K562 (cell line): ENCODE results near the gene PNPLA2. TPM values are rescaled to one million over a fixed set of nuclear protein-coding genes. Genes with fewer than 3 reads are reported as not detected.

ENCODE experiments used
- AFF1 ChIP-seq, 2 experiments: fragments of 450-650 bp; IDR thresholded peaks; 2 replicates each; pipeline ENCODE4 v1.6.1; 2018; ENCODE audit warnings: mild to moderate bottlenecking in 2 of 2, low read depth in 1 of 2; ENCODE audit not compliant: partially characterized antibody in 2 of 2
- CCAR2 ChIP-seq: fragments of 200-400 bp; formaldehyde crosslinking; IDR thresholded peaks from 2 replicates; pipeline ENCODE4 v1.6.1; 2017; ENCODE audit warnings: mild to moderate bottlenecking, low read depth, low read length
- E2F6 ChIP-seq, 2 experiments: IDR thresholded peaks; 2 replicates each; pipeline ENCODE4 v1.6.1; 2011; ENCODE audit warnings: borderline replicate concordance in 1 of 2, control low read depth in 1 of 2, low read depth in 1 of 2, low read length in 1 of 2, mild to moderate bottlenecking in 1 of 2, mixed read lengths in 1 of 2, moderate library complexity in 1 of 2; ENCODE audit not compliant: insufficient read depth in 1 of 2, insufficient read length in 1 of 2, poor library complexity in 1 of 2, severe bottlenecking in 1 of 2; ENCODE audit errors: extremely low read depth in 1 of 2
- GMEB1 ChIP-seq: fragments of 250-450 bp; sonication (Bioruptor Pico); IDR thresholded peaks from 2 replicates; pipeline ENCODE4 v1.4.0; 2020; ENCODE audit warnings: mild to moderate bottlenecking
- HNRNPLL ChIP-seq: fragments of 200-400 bp; formaldehyde crosslinking; IDR thresholded peaks from 2 replicates; pipeline ENCODE4 v1.6.1; 2017; ENCODE audit warnings: low read length, low read depth, mild to moderate bottlenecking; ENCODE audit not compliant: poor library complexity, severe bottlenecking
- MTA3 ChIP-seq: fragments of 450-650 bp; formaldehyde crosslinking; IDR thresholded peaks from 2 replicates; pipeline ENCODE4 v1.6.1; 2017; ENCODE audit warnings: mild to moderate bottlenecking, borderline replicate concordance
- NFIC ChIP-seq: fragments of 450-650 bp; IDR thresholded peaks from 2 replicates; pipeline ENCODE4 v1.6.1; 2017; ENCODE audit warnings: mild to moderate bottlenecking, inconsistent platforms
- RUNX1 ChIP-seq: sonication (generic); IDR thresholded peaks from 2 replicates; pipeline ENCODE4 v1.6.1; 2016; ENCODE audit warnings: antibody characterized with exemption, low read depth
- SREBF1 ChIP-seq: fragments of 150-350 bp; IDR thresholded peaks from 2 replicates; pipeline ENCODE4 v1.6.1; 2014; ENCODE audit warnings: antibody characterized with exemption, low read depth, low read length, borderline replicate concordance
- THAP12 ChIP-seq: fragments of 250-450 bp; sonication (Bioruptor Pico); IDR thresholded peaks from 2 replicates; pipeline ENCODE4 v1.9.0; 2021; ENCODE audit warnings: mild to moderate bottlenecking, inconsistent platforms
- TRIM24 ChIP-seq, 2 experiments: fragments of 450-650 bp; IDR thresholded peaks; 2 replicates each; pipeline ENCODE4 v1.6.1; 2016
- ZBTB9 ChIP-seq: fragments of 450-650 bp; formaldehyde crosslinking; IDR thresholded peaks from 2 replicates; pipeline ENCODE4 v1.4.0; 2020; ENCODE audit warnings: mild to moderate bottlenecking, moderate library complexity
- ZNF282 ChIP-seq: sonication (generic); formaldehyde crosslinking; IDR thresholded peaks from 2 replicates; pipeline ENCODE4 v1.8.1; 2023; ENCODE audit warnings: missing genetic modification reagents
- ZNF584 ChIP-seq: fragments of 200-800 bp; sonication (Bioruptor generic); IDR thresholded peaks from 2 replicates; pipeline ENCODE4 v1.6.1; 2016; ENCODE audit warnings: low read depth, mild to moderate bottlenecking, missing genetic modification characterization, missing compliant biosample characterization
- ZNF717 ChIP-seq: fragments of 250-450 bp; sonication (Bioruptor Pico); IDR thresholded peaks from 2 replicates; pipeline ENCODE4 v1.5.0; 2021
- polyA plus RNA-seq, 8 experiments: library from polyadenylated mRNA; depleted of rRNA in 4 of 8; stranded (reverse) in 5 of 8; unstranded in 3 of 8; fragments of >200 nt; fragmentation: Nextera tagmentation in 2 of 8; fragmentation: Illumina TruSeq in 1 of 8; extraction: Ambion mirVana in 2 of 8; extraction: Trizol in 1 of 8; gene quantifications; 2 replicates each; pipeline versions ENCODE4 v1.2.1 to v1.2.3, GENCODE V29; 2011 to 2014; ENCODE audit warnings: inconsistent platforms in 1 of 8, missing spikeins in 1 of 8
- total RNA-seq, 7 experiments: library from RNA; depleted of rRNA in 6 of 7; stranded (reverse); fragments of >200 nt in 6 of 7; fragmentation: Illumina TruSeq in 2 of 7; extraction: Trizol in 2 of 7; gene quantifications; 2 replicates each; pipeline versions ENCODE4 v1.2.1 to v1.2.3, GENCODE V29; 2011 to 2021; ENCODE audit warnings: low replicate concordance in 1 of 7

PNPLA2 gene
- total and polyA plus RNA-seq, 9 of the 15 experiments (the other 6 are each of a cell fraction or from before 2014, with no cell fraction given), result 0.39 to 87.1 (median 8.4) TPM

- TF ChIP-seq GMEB1 (CRISPR knock-in tag) (peak; percentile 70), CCAR2 (no peak), E2F6 (IDR thresholded peaks at IDR 0.05; ENCODE audit: borderline replicate concordance in 1 of 2, extremely low read depth in 1 of 2, insufficient read depth in 1 of 2, insufficient read length in 1 of 2, low read depth in 1 of 2, low read length in 1 of 2, poor library complexity in 1 of 2, severe bottlenecking in 1 of 2) (peak; percentile 26 to 70), RUNX1 (no peak), ZNF717 (CRISPR knock-in tag) (no peak), NFIC (peak; percentile 15; the same call in 1 of the 2 replicates), TRIM24 (IDR thresholded peaks at IDR 0.05) (no peak), ZNF282 (CRISPR knock-in tag) (peak; percentile 77; the same call in 1 of the 2 replicates), ZNF584 (no peak), SREBF1 (no peak), AFF1 (IDR thresholded peaks at IDR 0.05; ENCODE audit: low read depth in 1 of 2, partially characterized antibody in 2 of 2) (no peak), ZBTB9 (CRISPR knock-in tag) (0 out of 2 replicates have a peak, but pooled peaks have one; percentile 66), HNRNPLL (peak; percentile 77), MTA3 (peak; percentile 98), THAP12 (CRISPR knock-in tag) (peak; percentile 60; the same call in 1 of the 2 replicates)
Measured at GRCh38 chr11:819129-819931, 616 bp downstream of the PNPLA2 start (continued).
